HG03280 (cell line): ENCODE measurements around the gene BTNL9.
"Not testable (repeated sequence)": the region's sequence is repeated elsewhere in the genome, so short reads cannot be mapped to it uniquely, and the experiment has no call there.

ENCODE experiments used
- ATAC-seq: cut with Tn5 transposase; IDR thresholded peaks from one replicate; pipeline ENCODE4 v1.9.1; 2021; ENCODE audit warnings: mild to moderate bottlenecking, moderate library complexity; ENCODE audit not compliant: unreplicated experiment

The BTNL9 gene

DNA sequence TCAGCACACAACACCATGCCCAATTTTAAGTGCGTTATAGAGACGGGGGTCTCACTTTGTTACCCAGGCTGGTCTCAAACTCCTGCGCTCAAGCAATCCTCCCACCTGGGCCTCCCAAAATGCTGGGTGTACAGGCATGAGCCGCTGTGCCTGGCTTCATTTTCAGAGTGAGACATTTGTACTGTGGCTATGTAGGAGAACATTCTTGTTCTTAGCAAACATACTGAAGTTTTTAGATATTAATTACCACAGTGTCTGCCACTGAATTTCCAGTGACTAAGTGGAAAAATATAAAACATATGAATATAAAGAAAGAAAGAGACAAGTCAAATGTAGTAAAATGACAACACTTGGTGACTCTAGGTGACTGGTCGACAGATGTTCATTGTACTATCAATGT is 20.9 kb downstream of the BTNL9 start:
- no peak for ATAC-seq

DNA sequence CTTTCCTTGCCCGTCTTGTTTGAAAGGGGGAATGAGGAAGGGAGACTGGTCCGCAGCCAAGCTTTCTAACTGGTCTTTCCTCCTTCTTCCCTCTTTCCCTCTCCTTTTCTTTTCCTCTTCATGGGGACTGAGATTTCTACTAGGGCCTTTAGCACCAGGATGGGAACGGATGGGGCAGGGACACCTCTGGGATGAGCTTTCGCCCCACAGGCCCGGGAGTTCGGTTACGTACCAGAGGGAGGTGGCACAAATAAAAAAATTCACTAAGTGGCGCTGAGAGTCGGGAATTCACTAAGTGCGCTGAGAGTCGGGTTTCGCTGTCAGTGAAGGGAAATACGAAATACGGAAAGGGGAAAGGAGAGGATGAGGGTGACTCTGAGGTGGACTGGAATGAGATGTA is 21.6 kb downstream of the BTNL9 start:
- ATAC-seq = no peak

DNA sequence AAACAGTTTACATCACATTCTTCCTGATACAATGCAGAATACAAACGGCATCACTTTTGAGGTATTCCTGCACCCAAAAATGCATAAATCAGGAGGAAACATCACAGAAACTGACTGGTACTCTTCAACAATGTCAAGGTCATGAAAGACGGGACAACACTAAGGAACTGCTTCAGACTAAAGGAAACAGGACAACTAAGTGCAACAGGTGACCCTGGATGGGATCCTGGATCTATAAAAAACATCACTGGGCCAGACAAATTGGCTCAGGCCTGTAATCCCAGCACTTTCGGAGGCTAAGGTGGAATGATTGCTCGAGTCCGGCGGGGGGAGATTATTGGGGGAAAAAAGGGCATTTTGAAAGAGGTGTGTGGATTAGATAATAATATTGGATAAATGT is 22.6 kb downstream of the BTNL9 start:
- ATAC-seq = no peak

- ATAC-seq = no peak
These were observed 23.4 kb downstream of the BTNL9 start for GRCh38 chr5:181063514-181063913.

DNA sequence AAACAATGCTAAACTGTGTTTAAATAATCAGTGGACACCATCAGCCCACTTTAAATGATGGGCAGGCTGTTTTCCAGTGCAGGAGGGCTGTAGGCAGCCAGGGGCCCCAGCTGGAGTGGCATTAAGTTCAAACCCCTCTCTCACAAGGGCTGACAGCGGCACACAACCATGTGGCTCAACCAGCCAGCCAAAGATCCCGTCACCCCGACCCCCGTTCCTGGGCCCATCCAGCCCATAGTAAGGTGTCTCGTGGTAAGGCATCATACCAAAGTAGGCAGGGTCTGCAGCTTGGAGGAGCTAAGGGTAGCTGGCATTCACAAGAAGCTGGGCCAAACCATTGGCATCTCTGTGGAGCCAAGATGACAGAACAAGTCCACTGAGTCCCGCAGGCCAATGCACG is 24.9 kb downstream of the BTNL9 start:
- no peak for ATAC-seq

DNA sequence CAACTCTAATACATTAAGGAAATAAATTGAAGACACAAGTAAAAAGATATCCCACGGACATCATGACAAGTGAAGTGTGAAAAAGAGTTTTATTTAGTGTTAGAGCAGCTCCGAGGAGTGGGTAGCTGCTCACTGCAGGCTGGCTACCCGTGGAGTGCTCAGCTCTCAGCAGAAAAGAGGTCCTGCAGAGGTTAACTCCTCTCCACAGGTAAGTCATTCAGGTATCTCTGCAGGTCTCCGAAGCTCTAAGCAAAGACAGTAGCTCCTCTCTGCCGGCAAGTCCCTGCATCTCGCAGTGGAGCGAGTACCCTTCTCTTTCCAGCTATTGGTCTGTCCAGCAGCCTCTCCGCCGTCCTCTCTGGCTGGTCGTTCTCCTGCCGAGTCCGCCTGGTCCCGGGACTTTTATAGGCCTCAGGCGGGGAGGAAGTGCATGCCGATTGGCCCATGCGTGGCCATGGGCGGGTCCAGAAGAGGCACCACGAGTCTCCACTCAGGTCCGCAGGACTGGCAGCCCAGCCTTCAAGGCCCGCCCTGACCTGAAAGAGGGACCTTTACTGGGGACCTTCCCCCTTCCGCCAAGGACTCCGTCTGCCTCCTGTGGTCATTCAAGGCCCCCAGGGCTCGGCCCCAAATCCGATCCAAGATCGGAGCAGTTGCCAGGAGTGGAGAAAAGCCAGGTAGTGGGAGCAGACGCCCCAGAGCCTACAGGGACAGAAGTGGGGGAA is 29.9 kb downstream of the BTNL9 start:
- no peak for ATAC-seq

GRCh38 chr5:181070523-181070922 is 30.5 kb downstream of the BTNL9 start:
- no peak for ATAC-seq

DNA sequence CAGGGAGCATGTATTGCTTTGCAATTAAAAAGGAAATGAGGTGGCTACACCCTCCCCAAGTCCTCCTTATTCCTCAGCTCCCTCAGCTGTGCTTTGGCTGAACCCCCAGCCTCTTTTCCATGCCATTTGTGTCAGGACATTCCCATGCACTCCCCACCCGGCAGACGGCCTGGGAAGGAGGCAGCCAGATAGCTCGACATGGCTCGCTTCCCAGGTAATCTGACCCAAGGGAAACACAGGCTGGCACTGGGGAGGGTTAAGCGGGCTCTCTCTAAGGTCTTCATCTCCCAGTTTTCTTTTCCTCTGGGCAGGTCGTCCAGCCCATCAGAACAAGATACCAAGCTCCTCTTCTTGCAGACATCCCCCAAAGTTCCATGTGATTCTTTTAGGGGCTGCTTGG is 31.2 kb downstream of the BTNL9 start:
- no peak for ATAC-seq

GRCh38 chr5:181076920-181077319 is 36.9 kb downstream of the BTNL9 start:
- ATAC-seq = no peak

GRCh38 chr5:181081989-181082388 is 41.9 kb downstream of the BTNL9 start:
- no peak for ATAC-seq

- ATAC-seq = no peak
These were observed 44.6 kb downstream of the BTNL9 start for GRCh38 chr5:181084621-181085195.

DNA sequence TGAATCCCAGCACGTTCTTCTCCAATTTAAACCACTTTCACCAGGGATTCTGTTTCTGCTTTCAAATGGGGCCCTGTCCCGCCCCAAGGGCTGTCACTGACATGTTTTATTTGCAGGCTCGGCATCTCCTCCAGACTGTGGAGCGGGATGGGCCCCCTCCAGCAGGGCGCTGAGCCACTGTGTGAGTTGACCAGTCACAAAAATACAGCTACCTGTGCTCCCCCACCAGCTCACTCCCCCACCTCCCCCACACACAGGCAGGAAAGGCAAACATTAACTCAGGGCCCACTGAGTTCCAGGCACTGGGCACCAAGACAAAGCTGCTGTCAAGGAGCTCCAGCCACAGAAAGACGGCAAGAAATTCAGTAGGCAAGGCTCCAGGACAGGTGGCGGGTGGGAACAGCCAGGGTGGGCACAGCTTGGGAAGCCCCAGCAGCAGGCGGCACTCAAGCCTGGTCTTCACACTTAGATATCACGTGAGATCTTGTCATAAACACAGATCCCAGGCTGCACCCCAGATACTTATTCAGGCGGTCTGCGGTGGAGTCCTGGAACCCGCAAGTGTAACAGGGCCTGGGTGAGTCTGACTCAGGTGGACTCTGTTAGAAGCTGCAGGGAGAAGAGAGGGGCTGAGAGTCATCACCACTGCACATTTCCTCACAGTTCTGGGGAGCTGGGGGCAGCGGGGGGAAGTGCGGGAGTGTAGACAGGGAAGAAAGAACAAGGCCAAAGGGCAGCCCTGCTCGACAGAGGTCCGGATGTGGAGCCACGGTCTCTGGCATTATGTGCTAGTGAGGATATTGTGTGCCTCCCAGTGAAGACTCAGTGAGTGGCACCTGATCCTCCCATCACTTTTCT is 46.2 kb downstream of the BTNL9 start:
- ATAC-seq = no peak

GRCh38 chr5:181086884-181087205 is 46.8 kb downstream of the BTNL9 start:
- ATAC-seq = no peak

- ATAC-seq = no peak
These were observed 47.2 kb downstream of the BTNL9 start for GRCh38 chr5:181087309-181087708.

- no peak for ATAC-seq
These were observed 48.2 kb downstream of the BTNL9 start for GRCh38 chr5:181088289-181088688.

DNA sequence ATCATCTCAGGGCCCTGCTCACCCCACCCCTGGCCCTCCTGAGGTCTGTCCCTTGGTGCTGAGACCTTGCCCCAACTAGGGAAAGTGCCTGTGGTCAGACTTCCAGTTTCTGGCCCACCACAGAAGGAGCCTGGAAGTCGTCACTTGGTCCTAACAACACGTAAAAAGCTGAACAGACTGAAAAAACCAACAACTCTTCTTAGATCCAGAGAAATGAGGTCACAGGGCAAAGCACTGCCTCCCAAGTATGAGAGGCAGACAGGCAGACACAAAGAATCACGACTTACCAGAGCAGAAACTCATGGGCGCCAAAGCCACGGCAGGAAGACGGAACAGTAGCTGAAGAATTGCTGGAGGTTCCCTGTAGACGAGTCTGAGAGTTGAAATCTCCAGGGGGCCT is 52.4 kb downstream of the BTNL9 start:
- ATAC-seq = no peak

GRCh38 chr5:181095162-181095561 is 55.1 kb downstream of the BTNL9 start:
- ATAC-seq = not testable (repeated sequence)

DNA sequence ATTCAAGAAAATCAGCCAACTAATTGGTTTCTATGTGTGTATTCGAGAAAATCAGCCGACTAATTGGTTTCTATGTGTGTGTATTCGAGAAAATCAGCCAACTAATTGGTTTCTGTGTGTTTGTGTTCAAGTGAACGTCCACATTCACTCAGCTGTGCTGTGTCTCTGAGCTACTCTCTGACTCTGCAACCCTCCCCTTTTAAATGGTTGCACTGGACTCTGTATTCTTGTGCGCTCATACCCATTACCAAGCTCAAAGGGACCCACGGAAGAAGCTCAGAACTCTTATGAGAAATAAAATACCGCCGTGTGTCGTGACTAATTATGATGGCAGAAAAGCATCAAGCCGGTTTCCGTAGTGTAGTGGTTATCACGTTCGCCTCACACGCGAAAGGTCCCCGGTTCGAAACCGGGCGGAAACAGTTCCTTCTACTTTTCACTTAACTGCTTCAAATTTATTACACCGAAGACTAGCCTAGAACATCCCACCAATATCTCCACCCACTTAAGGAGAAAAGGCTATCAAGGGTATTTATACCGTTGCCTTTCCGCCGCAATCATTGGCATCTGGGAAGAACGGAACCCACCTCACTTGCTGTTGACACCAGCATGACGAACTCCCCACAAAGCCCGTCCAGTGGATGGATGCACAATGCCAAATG is 56.8 kb downstream of the BTNL9 start:
- ATAC-seq = not testable (repeated sequence)

DNA sequence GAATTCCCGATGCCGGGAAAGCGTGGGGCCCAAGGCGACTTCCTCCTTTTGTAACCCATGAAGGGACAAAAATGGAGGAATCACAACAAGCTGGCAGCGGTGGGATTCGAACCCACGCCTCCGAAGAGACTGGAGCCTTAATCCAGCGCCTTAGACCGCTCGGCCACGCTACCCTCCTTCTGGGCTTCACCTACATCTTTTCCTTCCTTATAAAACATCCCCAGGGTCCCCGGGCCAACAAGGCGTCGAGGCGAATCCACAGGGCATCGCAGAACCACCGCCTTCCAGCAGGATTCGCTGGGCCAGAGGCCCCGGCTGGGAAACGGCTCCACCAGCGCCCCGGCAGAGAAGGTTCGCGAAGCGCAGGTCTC is 57.3 kb downstream of the BTNL9 start:
- ATAC-seq = not testable (repeated sequence)

- not testable (repeated sequence) for ATAC-seq
These were observed 57.9 kb downstream of the BTNL9 start for GRCh38 chr5:181097759-181098491.
